ENCODE results near the gene SLC2A11. TPM values are rescaled to one million over a fixed set of nuclear protein-coding genes. Genes with fewer than 3 reads are reported as not detected.
A peak's percentile ranks its signal among the peaks of the same experiment; 100 is the strongest.

The SLC2A11 gene
- total RNA-seq, 4 donors from 2014 or later, result 8.3 to 16.0 (median 14.8) TPM

DNA sequence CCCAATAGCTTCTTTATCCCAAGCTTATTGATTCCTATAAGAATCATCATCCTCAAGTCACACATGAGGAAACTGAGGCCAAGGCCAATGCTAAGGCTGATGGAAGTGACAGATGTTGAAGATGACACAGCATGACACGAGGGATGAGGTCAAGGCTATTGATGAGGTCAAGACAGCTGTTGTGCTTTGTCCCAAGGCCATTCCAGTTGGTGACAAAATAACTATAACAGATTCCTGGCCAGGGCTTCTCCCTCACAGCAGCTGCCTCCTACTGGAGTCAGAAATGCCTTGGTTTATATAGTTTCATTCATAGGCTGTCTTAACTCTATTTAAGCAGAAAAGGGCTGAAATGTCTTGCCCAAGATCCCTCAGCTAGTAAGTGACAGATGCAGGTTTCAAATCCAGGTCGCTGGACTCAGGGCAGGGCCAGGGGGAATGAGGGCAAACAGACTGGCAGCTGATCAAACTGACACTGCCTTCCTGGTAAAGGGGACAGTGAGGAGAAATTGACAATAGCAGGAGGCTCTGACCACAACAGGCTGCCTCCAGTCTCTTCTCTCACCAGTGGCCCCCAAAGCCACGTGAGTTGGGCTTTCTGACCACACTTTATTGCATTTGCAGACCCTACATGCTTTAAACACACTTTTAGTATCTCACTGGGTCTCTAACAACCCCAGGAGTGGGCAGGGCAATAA lies 53.0 kb downstream of the SLC2A11 start:
- H3K27ac ChIP-seq, result no peak overlapping the region
- H3K4me1 ChIP-seq, result peaks cover 0 to 30% (median 2%) of the 10 kb centered on the region in 4 donors
- no peaks in the 10 kb centered on the region for H3K9me3 ChIP-seq
- H3K36me3 ChIP-seq, result no peaks in the 10 kb centered on the region
- H3K4me3 ChIP-seq, result no peak overlapping the region
- DNase-seq, result no peak
- H3K27me3 ChIP-seq, result no peaks in the 10 kb centered on the region
- TF ChIP-seq, protein P1, sequence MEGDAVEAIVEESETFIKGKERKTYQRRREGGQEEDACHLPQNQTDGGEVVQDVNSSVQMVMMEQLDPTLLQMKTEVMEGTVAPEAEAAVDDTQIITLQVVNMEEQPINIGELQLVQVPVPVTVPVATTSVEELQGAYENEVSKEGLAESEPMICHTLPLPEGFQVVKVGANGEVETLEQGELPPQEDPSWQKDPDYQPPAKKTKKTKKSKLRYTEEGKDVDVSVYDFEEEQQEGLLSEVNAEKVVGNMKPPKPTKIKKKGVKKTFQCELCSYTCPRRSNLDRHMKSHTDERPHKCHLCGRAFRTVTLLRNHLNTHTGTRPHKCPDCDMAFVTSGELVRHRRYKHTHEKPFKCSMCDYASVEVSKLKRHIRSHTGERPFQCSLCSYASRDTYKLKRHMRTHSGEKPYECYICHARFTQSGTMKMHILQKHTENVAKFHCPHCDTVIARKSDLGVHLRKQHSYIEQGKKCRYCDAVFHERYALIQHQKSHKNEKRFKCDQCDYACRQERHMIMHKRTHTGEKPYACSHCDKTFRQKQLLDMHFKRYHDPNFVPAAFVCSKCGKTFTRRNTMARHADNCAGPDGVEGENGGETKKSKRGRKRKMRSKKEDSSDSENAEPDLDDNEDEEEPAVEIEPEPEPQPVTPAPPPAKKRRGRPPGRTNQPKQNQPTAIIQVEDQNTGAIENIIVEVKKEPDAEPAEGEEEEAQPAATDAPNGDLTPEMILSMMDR (IDR thresholded peaks at IDR 0.05), result no peak
- TF ChIP-seq POLR2A (IDR thresholded peaks at IDR 0.05), result no peak

DNA sequence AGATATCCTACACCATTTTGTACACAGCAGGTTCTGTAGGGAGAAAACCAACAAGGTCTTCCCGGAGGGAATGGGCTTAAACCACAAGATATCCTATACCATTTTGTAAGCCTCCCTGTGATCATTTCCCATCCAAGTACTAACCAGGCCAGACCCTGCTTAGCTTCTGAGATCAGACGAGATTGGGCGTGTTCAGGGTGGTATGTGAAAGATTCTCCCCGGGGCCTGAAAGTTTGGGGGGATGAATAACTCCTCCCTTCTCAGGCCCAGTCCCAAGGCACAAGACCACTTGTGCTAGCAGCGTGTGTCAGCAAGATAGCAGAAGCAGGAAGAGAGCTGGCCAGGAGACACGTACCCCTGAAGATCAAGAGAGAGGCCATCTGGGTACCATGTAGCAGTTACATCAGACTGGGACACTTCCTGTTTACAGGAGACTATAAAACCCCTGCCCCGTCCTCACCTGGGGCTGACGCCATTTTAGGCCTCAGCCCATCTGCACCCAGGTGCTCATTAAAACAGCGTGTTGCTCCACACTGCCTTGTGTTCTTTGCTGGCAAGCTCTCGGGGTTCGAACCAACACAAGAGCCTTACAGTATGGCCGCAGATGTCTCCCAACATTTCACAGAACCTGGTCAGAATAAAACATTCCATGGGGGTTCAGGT lies 53.8 kb downstream of the SLC2A11 start:
- TF ChIP-seq, protein P1 (IDR thresholded peaks at IDR 0.05), result no peak
- TF ChIP-seq POLR2A (IDR thresholded peaks at IDR 0.05), result no peak
- H3K27ac ChIP-seq, result no peak overlapping the region
- no peaks in the 10 kb centered on the region for H3K9me3 ChIP-seq
- H3K4me1 ChIP-seq, result peaks cover 0 to 30% (median 2%) of the 10 kb centered on the region in 4 donors
- H3K36me3 ChIP-seq, result no peaks in the 10 kb centered on the region
- DNase-seq, result no peak
- H3K4me3 ChIP-seq, result no peak overlapping the region
- H3K27me3 ChIP-seq, result no peaks in the 10 kb centered on the region

DNA sequence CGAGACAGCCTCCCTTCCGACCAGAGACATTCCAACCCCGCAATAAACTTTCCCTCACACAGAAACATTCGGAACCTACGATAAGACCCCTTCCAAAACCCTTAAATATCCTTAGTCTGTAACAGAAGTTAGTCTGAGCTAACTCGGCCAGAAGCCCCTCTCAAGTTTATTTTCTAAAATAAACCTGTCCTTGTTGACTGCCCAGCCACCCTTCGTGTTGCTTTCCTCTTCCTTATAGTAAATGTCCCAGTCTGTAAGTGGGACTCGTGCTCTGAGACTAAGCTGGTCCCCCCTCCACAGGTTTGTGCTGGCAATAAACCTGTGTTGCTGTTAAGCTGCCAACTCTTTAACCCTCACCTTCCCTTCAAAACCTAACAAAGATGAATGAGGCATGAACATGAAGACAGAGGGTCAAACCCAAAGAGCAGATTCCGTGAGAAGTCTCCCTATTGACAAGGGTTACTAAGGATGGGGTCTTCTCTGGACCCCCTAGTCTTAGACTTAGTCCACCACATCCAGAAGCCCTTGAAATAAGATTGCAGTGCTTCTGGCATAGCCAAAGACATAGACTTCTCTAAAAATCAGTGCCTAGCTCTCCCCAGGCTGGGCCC lies 54.7 kb downstream of the SLC2A11 start:
- Histone ChIP-seq H3K9me3 (no peaks in the 10 kb centered on the region), H3K4me1 (peaks cover 0 to 30% (median 2%) of the 10 kb centered on the region in 4 donors), H3K27ac (no peak overlapping the region), H3K27me3 (no peaks in the 10 kb centered on the region), H3K36me3 (no peaks in the 10 kb centered on the region), H3K4me3 (no peak overlapping the region)
- TF ChIP-seq POLR2A (IDR thresholded peaks at IDR 0.05), result no peak
- TF ChIP-seq, protein P1 (IDR thresholded peaks at IDR 0.05), result no peak
- DNase-seq, result no peak

DNA sequence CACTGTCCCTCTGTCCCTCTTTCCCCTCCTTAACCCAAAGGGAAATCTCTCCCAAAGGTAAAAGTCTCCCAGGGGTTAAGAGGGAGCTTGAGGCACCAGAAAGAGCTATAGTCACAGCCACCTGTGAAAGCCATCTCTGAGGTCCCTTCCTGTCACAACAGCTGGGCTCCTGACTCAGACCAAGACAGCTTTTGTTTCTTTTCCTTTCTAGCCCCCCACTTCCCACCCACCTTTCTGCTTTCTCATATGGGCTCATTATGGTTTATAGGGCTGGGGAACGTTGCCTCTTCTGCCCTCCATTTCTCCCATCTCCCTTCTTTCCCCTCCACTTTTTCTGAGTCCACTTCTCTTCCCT lies 55.6 kb downstream of the SLC2A11 start:
- H3K9me3 ChIP-seq, result no peaks in the 10 kb centered on the region
- H3K27ac ChIP-seq, result peak overlapping the region; percentile 81 to 87 (median 83)
- peak overlapping the region; percentile 49 to 73 (median 58) for H3K4me3 ChIP-seq
- no peak for TF ChIP-seq POLR2A (IDR thresholded peaks at IDR 0.05)
- TF ChIP-seq, protein P1 (IDR thresholded peaks at IDR 0.05), result no peak
- H3K4me1 ChIP-seq, result peaks cover 0 to 30% (median 2%) of the 10 kb centered on the region in 4 donors
- no peaks in the 10 kb centered on the region for H3K36me3 ChIP-seq
- no peaks in the 10 kb centered on the region for H3K27me3 ChIP-seq
- no peak for DNase-seq

DNA sequence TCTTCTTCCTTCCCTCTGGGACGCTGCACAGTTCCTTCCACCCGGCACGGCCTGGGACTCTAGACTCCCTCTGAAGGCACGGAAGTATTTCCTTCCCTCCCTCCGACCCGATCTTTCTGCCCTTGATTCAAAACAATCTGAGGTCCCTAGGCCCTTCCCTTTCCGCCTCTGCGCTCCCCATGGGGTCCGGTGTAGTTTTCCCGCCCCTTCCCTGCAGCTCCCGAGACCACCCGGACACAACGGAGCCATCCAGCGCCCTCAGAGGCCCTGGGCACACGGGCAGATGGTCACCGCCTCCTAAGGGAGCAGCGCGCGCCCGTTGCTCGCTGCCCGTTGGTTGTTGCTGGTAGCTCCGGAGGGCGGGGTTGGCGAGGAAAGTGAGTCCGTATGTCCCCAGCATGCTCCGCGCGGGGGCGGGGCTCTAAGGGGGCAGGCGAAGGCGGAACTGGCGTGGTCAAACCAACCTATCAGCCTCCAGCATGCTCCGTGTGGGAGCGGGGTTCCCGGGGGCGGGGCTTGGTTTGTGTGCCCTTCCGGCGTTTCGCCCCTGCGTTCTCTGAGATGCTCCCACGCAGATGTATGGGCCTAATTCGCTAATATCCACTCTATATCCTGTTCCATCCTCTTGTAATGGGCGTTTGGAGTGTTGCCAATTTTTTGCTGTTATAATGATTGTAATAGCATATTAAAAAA lies 56.1 kb downstream of the SLC2A11 start:
- TF ChIP-seq, protein P1 (IDR thresholded peaks at IDR 0.05), result peak in 1 of 6 experiments; percentile 11
- TF ChIP-seq POLR2A (IDR thresholded peaks at IDR 0.05), result peak; percentile 80 to 84
- peak overlapping the region; percentile 81 to 87 (median 83) for H3K27ac ChIP-seq
- H3K4me3 ChIP-seq, result peak overlapping the region; percentile 49 to 73 (median 58)
- H3K4me1 ChIP-seq, result peaks cover 0 to 27% (median 2%) of the 10 kb centered on the region in 4 donors
- no peaks in the 10 kb centered on the region for H3K36me3 ChIP-seq
- no peaks in the 10 kb centered on the region for H3K9me3 ChIP-seq
- H3K27me3 ChIP-seq, result no peaks in the 10 kb centered on the region
- DNase-seq, result peak; percentile 100
